Activated B cell treated with CpG ODN at 0.5 μM for 24 hours (primary cell): ENCODE measurements around the gene FOXJ2. TPM values are rescaled to one million over a fixed set of nuclear protein-coding genes. Genes with fewer than 3 reads are reported as not detected.
"Not testable (repeated sequence)": the region's sequence is repeated elsewhere in the genome, so short reads cannot be mapped to it uniquely, and the experiment has no call there.

Experiments used
- ATAC-seq: fragments of 200-7000 bp; cut with Tn5 transposase; one replicate; pipeline ENCODE4 v1.10.0; 2021; ENCODE audit warnings: low read depth, mild to moderate bottlenecking, moderate library complexity
- CTCF ChIA-PET: fragments of 350-600 bp; sonication (Branson Sonifier 250); formaldehyde crosslinking; loops from one replicate; lab custom pipeline; 2021; ENCODE audit warnings: antibody characterized with exemption; lab: Charles Lee
- POLR2A ChIA-PET: fragments of 350-600 bp; sonication (Branson Sonifier 250); formaldehyde crosslinking; loops from one replicate; lab custom pipeline; 2021; ENCODE audit warnings: antibody characterized with exemption; lab: Charles Lee
- DNase-seq: peaks from one replicate; pipeline ENCODE4 v3.0.0; 2022
- H3K27ac Mint-ChIP-seq: one replicate; pipeline ENCODE4 v1.8.0; 2020; ENCODE audit warnings: mixed read lengths
- H3K27me3 Mint-ChIP-seq: one replicate; pipeline ENCODE4 v1.8.0; 2021; ENCODE audit warnings: mixed read lengths
- H3K36me3 Mint-ChIP-seq: one replicate; pipeline ENCODE4 v1.8.0; 2021; ENCODE audit warnings: low read depth, mixed read lengths
- H3K4me1 Mint-ChIP-seq: one replicate; pipeline ENCODE4 v1.8.0; 2021; ENCODE audit warnings: mixed read lengths
- H3K4me3 Mint-ChIP-seq: one replicate; pipeline ENCODE4 v1.8.0; 2020; ENCODE audit warnings: mild to moderate bottlenecking, mixed read lengths
- H3K9me3 Mint-ChIP-seq: one replicate; pipeline ENCODE4 v1.8.0; 2020; ENCODE audit warnings: mixed read lengths
- CTCF ChIP-seq: fragments of 200-600 bp; IDR thresholded peaks from one replicate; pipeline ENCODE4 v1.8.0; 2022; ENCODE audit warnings: antibody characterized with exemption, mild to moderate bottlenecking
- intact Hi-C: fragments of 100-400 bp; cut with micrococcal nuclease; formaldehyde crosslinking; loops from one replicate; pipeline ENCODE4 v1.15.1; 2024
- total RNA-seq: library from RNA; stranded (reverse); gene quantifications from 2 replicates; pipeline ENCODE4 v1.2.3, GENCODE V29; 2022

Gene FOXJ2
- total RNA-seq, 1 donor from 2014 or later: 13.6 TPM

GRCh38 chr12:8011331-8011730 lies 21.2 kb upstream of the FOXJ2 start:
- ATAC-seq (no peak), DNase-seq (no peak)
- H3K27ac Mint-ChIP-seq: no peak overlapping the region
- no peaks in the 10 kb centered on the region for H3K9me3 Mint-ChIP-seq
- no peak overlapping the region for H3K4me3 Mint-ChIP-seq
- peaks cover 18% of the 10 kb centered on the region for H3K27me3 Mint-ChIP-seq
- TF ChIP-seq CTCF: no peak
- CTCF ChIA-PET: no interaction called here
- POLR2A ChIA-PET: interaction anchor here (0.6 kb wide), 1 partner anchor 34 kb away, joined by 3 read pairs; no protein-coding TSS in a partner anchor
- no peaks in the 10 kb centered on the region for H3K4me1 Mint-ChIP-seq
- H3K36me3 Mint-ChIP-seq: no peaks in the 10 kb centered on the region
- intact Hi-C loops: no loop called here

GRCh38 chr12:8012651-8013309 lies 19.7 kb upstream of the FOXJ2 start:
- no peaks in the 10 kb centered on the region for H3K36me3 Mint-ChIP-seq
- H3K9me3 Mint-ChIP-seq: no peaks in the 10 kb centered on the region
- no peak for DNase-seq
- no peak for ATAC-seq
- H3K27me3 Mint-ChIP-seq: peaks cover 26% of the 10 kb centered on the region
- H3K4me3 Mint-ChIP-seq: no peak overlapping the region
- TF ChIP-seq CTCF: no peak
- POLR2A ChIA-PET: interaction anchor here (0.6 kb wide), 1 partner anchor 14 kb away, joined by 9 read pairs; no protein-coding TSS in a partner anchor
- H3K4me1 Mint-ChIP-seq: no peaks in the 10 kb centered on the region
- intact Hi-C loops: no loop called here
- CTCF ChIA-PET: no interaction called here
- no peak overlapping the region for H3K27ac Mint-ChIP-seq

GRCh38 chr12:8014836-8015235 lies 17.7 kb upstream of the FOXJ2 start:
- POLR2A ChIA-PET: no interaction called here

GRCh38 chr12:8018213-8018612 lies 14.3 kb upstream of the FOXJ2 start:
- H3K4me1 Mint-ChIP-seq, DNase-seq, H3K36me3 Mint-ChIP-seq, CTCF ChIA-PET, H3K27ac Mint-ChIP-seq, H3K9me3 Mint-ChIP-seq, POLR2A ChIA-PET, intact Hi-C loops, ATAC-seq: not testable (repeated sequence)
- H3K4me3 Mint-ChIP-seq: peak overlapping the region; percentile 59
- H3K27me3 Mint-ChIP-seq: peaks cover 24% of the 10 kb centered on the region

More at GRCh38 chr12:8014836-8015235, 17.7 kb upstream of the FOXJ2 start:
- H3K9me3 Mint-ChIP-seq: no peaks in the 10 kb centered on the region
- H3K27ac Mint-ChIP-seq: no peak overlapping the region
- H3K36me3 Mint-ChIP-seq: no peaks in the 10 kb centered on the region
- intact Hi-C loops: no loop called here
- CTCF ChIA-PET: interaction anchor here (0.5 kb wide), 1 partner anchor 84 kb away, joined by 3 read pairs; no protein-coding TSS in a partner anchor
- no peak for TF ChIP-seq CTCF
- H3K4me3 Mint-ChIP-seq: no peak overlapping the region
- DNase-seq (no peak), ATAC-seq (no peak)
- peaks cover 4% of the 10 kb centered on the region for H3K4me1 Mint-ChIP-seq
- peaks cover 29% of the 10 kb centered on the region for H3K27me3 Mint-ChIP-seq

GRCh38 chr12:8018666-8019581 lies 13.6 kb upstream of the FOXJ2 start:
- peak overlapping the region; percentile 59 for H3K4me3 Mint-ChIP-seq
- ChIA-PET CTCF (no interaction called here), POLR2A (no interaction called here)
- H3K27ac Mint-ChIP-seq: no peak overlapping the region
- peak; percentile 28 for DNase-seq
- ATAC-seq: peak; percentile 67
- H3K36me3 Mint-ChIP-seq: no peaks in the 10 kb centered on the region
- H3K9me3 Mint-ChIP-seq: no peaks in the 10 kb centered on the region
- peaks cover 4% of the 10 kb centered on the region for H3K4me1 Mint-ChIP-seq
- peaks cover 24% of the 10 kb centered on the region for H3K27me3 Mint-ChIP-seq
- TF ChIP-seq CTCF: no peak
- intact Hi-C loops: no loop called here
